Astrocyte of the spinal cord (primary cell): ENCODE results near the gene AP1S1.
"Not testable (repeated sequence)": the region's sequence is repeated elsewhere in the genome, so short reads cannot be mapped to it uniquely, and the experiment has no call there.

ENCODE experiments used
- DNase-seq: peaks from one replicate; pipeline ENCODE4 v3.0.0; 2011; ENCODE audit warnings: low read depth, low spot score
- H3K4me3 ChIP-seq: 2 replicates; pipeline ENCODE4 v1.5.1; 2011; ENCODE audit warnings: low read depth, mild to moderate bottlenecking, low read length, moderate library complexity
- CTCF ChIP-seq: IDR thresholded peaks from 2 replicates; pipeline ENCODE4 v1.5.1; 2012; ENCODE audit warnings: low read depth, mild to moderate bottlenecking, low read length, inconsistent platforms
- in situ Hi-C: cut with HindIII; loops from 2 replicates; pipeline ENCODE4 v1.10.0; 2017; ENCODE audit warnings: low sequenced_read_pairs

The AP1S1 gene

DNA sequence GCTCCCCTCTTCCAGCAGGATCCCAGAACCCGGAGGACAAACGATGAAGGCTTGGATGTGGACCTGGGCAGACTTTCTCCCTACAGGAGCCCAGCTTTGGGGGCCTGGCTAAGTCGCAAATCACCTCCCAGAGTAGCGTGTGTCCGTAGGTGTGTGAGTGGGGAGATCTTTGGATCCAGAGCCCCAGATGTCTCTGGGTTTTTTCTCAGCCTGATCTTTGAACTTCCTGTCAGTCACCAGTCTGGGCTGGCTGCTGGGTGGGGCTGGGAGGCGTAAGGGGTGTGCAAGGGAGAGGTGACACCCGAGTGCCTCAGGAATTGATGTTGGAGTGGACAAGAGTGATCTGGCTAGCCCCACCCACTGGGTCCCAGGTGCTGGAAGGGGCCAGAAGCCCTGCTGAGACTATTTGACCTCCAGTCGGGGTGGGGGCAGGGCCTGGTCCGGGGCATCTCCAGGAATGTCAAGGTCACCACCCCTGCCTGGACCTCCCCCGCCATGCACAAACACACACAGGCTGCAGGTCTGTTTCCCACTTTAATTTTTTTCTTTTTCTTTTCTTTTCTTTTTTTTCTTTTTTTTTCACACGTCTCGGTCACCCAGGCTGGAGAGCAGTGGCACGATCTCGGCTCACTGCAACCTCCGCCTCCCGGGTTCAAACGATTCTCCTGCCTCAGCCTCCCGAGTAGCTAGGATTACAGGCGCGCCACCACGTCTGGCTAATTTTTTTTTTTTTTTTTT is 46.8 kb downstream of the AP1S1 start, which contains the start of gene MOGAT3:
TSS of gene MOGAT3 (minus strand) at position 175 of the 738 bp plus-strand sequence. CDS start 182 bp downstream, outside the sequence.
- DNase-seq = no peak
- no peak within 1 kb of the TSS for H3K4me3 ChIP-seq
- no peak for TF ChIP-seq CTCF
- in situ Hi-C loops = no loop called here

GRCh38 chr7:101201695-101202602 is 47.7 kb downstream of the AP1S1 start:
- TF ChIP-seq CTCF = no peak
- H3K4me3 ChIP-seq = no peak overlapping the region
- DNase-seq = no peak
- in situ Hi-C loops = no loop called here

GRCh38 chr7:101202603-101202918 is 48.3 kb downstream of the AP1S1 start:
- H3K4me3 ChIP-seq = no peak overlapping the region
- TF ChIP-seq CTCF = no peak
- DNase-seq = no peak
- in situ Hi-C loops = no loop called here

- DNase-seq, in situ Hi-C loops, H3K4me3 ChIP-seq: not testable (repeated sequence)
Measured at GRCh38 chr7:101203740-101204738, 49.8 kb downstream of the AP1S1 start.

- in situ Hi-C loops = no loop called here
- no peak for TF ChIP-seq CTCF
- DNase-seq = no peak
- H3K4me3 ChIP-seq = no peak overlapping the region
Measured at GRCh38 chr7:101205901-101206664, 51.8 kb downstream of the AP1S1 start.

DNA sequence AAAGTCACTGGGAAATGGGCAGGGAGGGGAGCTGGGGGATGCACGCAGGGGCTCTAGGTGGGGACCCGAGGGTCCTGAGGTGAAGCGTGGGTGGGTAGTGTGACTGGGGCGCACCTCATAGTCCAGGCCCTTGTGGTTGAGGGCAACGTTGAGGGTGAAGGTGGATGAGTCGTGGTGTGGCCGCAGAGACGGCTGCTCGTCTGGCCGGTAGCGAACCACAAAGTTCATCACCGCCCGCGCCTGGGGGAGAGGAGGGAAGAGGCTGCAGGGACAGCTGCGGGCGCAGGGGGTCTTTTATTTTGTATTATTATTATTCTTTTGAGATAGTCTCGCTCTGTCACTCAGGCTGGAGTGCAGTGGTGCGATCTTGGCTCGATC is 52.4 kb downstream of the AP1S1 start:
- no peak for DNase-seq
- H3K4me3 ChIP-seq = no peak overlapping the region
- no peak for TF ChIP-seq CTCF
- in situ Hi-C loops = no loop called here
